Fibroblast of skin of right biceps (primary cell): Measurements from ENCODE around the gene OLA1.

Source experiments
- DNase-seq: peaks from one replicate; pipeline ENCODE4 v3.0.0-alpha.2; 2013

OLA1 gene

GRCh38 chr2:174224125-174224524 is 24.2 kb downstream of the OLA1 start:
- DNase-seq = no peak

GRCh38 chr2:174223388-174223787 is 24.9 kb downstream of the OLA1 start:
- DNase-seq = no peak

DNA sequence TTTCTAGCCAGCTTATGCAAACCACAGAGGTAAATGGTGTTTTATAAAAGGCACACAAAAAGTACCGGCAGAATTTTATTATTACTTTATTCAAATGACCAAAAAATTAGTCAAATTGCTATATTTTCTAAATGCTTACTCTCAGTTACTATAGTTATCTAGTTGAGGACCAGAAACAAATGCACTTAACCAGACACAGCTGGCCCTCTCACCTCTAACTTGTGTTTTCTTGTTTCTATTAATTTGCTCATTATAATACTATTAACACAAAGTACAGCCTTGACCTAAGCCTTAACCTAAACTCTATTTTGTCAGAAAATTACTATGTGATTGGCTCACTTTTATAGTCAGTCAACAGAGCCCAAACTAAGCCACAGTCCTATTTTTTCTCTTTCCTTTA is 26.2 kb downstream of the OLA1 start:
- DNase-seq = no peak

DNA sequence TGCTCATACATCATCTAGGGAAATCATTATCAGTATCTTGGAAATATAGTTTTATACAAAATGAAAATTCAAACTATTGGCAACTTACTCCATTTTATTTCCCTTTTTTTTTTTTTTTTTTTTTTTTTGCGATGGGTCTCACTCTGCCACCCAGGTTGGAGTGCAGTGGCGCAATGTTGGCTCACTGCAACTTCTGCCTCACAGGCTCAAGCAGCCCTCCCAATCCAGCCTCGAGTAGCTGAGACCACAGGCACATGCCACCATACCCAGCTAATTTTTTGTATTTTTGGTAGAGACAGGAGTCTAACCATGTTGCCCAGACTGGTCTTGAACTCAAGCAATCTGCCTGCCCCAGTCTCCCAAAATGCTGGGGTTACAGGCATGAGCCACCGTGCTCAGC is 29.0 kb downstream of the OLA1 start:
- no peak for DNase-seq

- no peak for DNase-seq
Observed at GRCh38 chr2:174218773-174219172, 29.6 kb downstream of the OLA1 start.

DNA sequence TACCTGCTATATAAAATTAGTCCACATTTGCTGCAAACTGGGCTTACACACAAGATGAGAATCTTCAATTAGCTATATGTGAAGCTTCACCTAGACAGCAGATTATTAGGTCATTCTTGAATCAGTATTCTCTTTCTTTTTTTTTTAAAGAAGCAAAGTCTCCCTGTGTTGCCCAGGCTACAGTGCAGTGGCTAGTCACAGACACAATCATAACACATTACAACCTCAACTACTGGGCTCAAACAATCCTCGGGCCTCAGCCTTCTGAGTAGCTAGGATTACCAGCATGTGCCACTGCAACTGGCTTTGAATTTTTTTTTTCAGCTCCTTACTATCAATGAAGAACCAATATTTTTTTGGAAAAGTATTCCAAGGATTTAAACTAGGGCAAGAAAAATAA is 30.5 kb downstream of the OLA1 start:
- DNase-seq = no peak

DNA sequence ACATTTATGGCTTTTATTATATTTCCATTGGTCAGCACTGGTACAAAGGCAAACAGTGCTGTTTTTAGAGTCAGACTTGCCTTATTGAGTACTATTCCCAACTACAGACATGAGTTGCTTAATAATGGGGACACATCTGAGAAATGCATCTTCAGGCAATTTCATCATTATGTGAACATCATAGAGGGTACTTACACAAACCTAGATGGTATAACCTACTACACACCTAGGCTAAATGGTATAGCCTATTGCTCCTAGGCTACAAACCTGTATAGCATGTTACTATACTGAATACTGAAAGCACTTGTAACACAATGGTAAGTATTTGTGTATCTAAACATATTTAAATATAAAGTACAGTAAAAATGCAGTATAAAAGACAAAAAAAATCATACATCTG is 36.4 kb downstream of the OLA1 start:
- no peak for DNase-seq

GRCh38 chr2:174210862-174211261 is 37.5 kb downstream of the OLA1 start:
- DNase-seq = no peak

- no peak for DNase-seq
Observed at GRCh38 chr2:174209325-174209724, 39.0 kb downstream of the OLA1 start.

- no peak for DNase-seq
Observed at GRCh38 chr2:174208026-174208425, 40.3 kb downstream of the OLA1 start.

- no peak for DNase-seq
Observed at GRCh38 chr2:174205562-174205961, 42.8 kb downstream of the OLA1 start.

- no peak for DNase-seq
Observed at GRCh38 chr2:174202188-174202587, 46.1 kb downstream of the OLA1 start.

GRCh38 chr2:174198846-174199564 is 49.3 kb downstream of the OLA1 start:
- DNase-seq = peak; percentile 51

GRCh38 chr2:174195253-174195652 is 53.1 kb downstream of the OLA1 start:
- DNase-seq = peak; percentile 3

DNA sequence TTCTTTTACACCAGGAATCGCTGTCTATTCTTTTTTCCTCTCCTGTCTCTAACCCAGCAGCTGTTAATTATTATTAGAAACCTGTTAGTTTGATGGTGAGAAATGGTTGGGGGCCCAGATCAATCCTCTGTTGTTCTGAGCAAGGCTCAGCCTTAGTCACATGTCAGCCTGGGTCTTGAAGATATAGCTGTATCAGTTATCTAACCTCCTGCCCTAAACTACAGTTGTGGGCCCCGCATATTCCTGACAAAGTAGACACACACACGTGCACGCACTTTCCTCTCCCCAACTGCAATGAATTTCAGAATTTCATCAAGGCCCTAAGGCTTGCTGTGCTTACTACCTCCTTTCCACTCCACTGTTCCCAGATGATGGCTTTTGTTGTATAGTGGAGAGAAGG is 54.6 kb downstream of the OLA1 start:
- no peak for DNase-seq

DNA sequence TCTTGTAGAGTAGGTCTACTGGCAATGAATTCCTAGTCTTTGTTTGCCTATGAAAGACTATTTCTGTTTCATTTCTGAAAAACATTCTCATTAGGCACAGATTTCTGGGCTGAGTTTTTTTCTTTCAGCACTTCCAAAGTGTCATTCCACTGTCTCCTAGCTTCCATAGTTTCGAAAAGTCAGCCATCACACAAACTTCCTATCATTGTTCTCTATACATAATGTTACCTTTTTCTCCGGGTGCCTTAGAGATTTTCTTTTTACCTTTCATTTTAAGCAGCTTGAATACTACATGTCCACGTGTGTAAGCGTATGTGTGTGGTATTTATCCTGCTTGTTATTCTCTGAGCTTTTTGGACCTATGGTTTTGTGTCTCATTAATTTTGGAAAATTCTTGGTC is 55.7 kb downstream of the OLA1 start:
- DNase-seq = no peak

DNA sequence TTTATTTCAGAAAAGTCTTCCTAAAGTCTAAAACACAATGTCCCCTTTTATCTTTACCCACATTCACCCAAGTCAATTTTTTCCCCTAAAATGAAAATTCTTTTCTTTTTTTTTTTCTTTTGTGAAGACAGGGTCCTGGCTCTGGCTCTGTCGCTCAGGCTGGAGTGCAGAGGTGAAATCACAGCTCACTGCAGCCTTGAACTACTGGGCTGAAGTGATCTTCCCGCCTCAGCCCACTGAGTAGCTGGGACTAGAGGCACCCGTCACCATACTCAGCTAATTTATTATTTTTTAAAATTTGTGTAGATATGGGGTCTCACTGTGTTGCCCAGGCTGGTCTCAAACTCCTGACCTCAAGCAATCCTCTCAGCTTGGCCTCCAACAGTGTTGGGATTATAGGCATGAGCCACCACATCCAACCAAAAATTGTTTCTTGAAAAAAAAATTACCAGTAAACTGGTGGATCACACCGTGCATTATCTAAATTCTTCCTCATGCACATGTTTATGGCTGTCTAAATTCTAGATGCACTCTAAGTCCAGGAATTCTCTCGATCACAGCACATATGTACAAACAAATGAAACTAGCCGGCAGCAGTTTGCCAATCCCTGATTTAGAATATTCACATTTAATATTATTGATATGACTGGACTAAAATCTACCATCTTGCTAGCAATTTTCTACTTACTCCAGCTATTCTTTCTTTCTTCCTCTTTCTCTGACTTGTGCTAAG is 56.8 kb downstream of the OLA1 start:
- DNase-seq = no peak

DNA sequence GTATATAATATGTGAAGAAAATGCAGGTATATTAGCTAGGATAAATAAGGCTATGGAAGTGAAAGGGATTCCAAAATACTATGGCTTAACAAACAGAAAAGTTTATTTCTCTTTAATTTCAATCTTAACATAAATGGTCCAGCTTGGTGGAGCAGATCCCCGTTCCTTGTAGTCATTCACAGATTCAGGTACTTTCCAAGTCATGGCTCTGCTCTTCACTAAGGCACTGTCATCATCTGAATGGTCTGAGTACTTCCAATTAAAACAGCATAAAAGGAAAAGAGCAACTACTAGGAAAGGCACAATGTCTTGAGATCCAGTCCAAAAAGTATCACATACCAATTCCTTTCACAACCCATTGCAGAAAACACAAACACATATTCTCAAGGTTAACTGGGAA is 63.4 kb downstream of the OLA1 start:
- DNase-seq = no peak

DNA sequence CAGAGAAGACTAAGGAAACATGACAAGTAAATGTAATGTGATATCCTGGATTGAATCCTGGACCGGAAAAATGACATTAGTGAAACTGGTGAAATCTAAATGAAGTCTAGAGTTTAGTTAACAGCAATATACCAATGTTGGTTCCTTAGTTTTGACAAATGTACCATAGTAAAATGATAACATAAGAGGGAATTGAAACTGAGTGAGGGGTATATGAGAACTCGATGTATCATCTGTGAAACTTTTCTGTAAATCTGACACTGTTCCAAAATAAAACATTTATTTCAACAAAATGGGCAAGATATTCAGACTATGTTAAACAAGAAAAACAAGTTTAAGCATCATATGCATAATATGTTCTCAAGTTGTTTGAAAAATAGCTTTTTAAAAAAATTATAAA is 63.8 kb downstream of the OLA1 start:
- no peak for DNase-seq

- DNase-seq = no peak
Observed at GRCh38 chr2:174183076-174183475, 65.3 kb downstream of the OLA1 start.

- DNase-seq = no peak
Observed at GRCh38 chr2:174181368-174181767, 67.0 kb downstream of the OLA1 start.

DNA sequence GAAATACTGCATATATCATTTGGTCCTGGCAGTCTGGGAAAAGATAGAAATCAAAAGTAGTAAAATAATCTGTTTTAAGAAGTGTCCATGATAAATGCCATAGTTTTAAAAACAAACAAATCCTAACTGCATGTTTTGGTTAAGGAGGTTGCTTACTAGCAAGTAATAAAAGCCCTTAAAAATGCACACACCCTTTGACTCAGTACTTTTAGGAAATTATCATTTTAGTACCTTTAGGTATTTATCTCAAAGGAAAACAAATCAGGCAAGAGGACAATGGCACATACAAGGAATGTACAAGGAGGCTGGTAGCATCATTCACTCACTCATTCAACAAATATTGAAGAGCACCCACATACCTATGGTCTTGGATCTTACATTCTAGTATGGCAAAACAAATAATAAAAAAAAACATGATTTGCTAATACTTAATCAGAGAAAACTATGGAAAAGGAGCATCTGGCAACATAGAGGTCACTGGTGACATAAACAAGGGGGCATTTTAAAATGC is 67.6 kb downstream of the OLA1 start:
- no peak for DNase-seq

GRCh38 chr2:174180165-174180724 is 68.1 kb downstream of the OLA1 start:
- DNase-seq = no peak

DNA sequence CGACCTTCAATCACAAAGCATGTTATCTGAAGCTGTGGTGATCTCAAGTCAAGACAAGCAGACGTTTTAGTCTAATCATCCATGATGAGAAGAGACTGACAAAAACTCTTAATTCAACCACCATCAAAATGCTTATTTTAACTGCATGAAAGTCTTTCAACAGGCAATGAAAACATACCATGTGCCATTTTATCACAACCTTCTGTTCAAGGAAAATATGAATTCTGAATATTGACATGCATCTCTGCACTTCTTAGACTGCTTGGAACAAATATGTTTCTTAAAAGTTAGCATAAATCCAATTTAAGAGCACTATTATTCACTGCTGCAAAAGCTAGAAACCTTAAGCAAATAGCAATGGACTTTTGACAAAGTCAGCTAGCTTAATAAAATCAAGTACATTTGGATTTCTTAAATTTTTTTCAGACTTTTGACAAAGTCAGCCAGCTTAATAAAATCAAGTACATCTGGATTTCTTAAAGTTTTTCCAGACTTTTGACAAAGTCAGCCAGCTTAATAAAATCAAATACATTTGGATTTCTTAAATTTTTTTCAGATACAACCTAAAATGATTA is 70.9 kb downstream of the OLA1 start:
- no peak for DNase-seq
